CD4-positive, alpha-beta T cell (primary cell): ENCODE measurements around the gene DSG1. TPM values are rescaled to one million over a fixed set of nuclear protein-coding genes. Genes with fewer than 3 reads are reported as not detected.

Experiments
- ATAC-seq: fragments of 200-7000 bp; cut with Tn5 transposase; one replicate; pipeline ENCODE4 v1.10.0; 2022; ENCODE audit warnings: mild to moderate bottlenecking; ENCODE audit not compliant: poor library complexity
- CTCF ChIA-PET: fragments of 350-600 bp; sonication (Branson Sonifier 250); formaldehyde crosslinking; loops from one replicate; lab custom pipeline; 2021; ENCODE audit warnings: antibody characterized with exemption, inconsistent platforms; lab: Charles Lee
- POLR2A ChIA-PET: fragments of 350-600 bp; sonication (Branson Sonifier 250); formaldehyde crosslinking; loops from one replicate; lab custom pipeline; 2021; ENCODE audit warnings: antibody characterized with exemption, inconsistent platforms; lab: Charles Lee
- DNase-seq, 14 experiments: peaks; one replicate each; pipeline ENCODE4 v3.0.0-alpha.2; 2013 to 2020; ENCODE audit warnings: mixed read lengths in 2 of 14
- H3K27ac ChIP-seq, 2 donors: one replicate each; pipeline versions ENCODE4 v1.5.1 to v1.7.0; 2013; ENCODE audit warnings: low read length in 2 of 2, low read depth in 1 of 2, mild to moderate bottlenecking in 1 of 2
- H3K27me3 ChIP-seq, 2 experiments: 1 replicate in 1 of 2; 2 replicates in 1 of 2; pipeline versions ENCODE4 v1.6.1 to v1.7.0; 2013; ENCODE audit warnings: low read length in 2 of 2, control low read depth in 1 of 2, mild to moderate bottlenecking in 1 of 2, moderate library complexity in 1 of 2; ENCODE audit not compliant: insufficient read depth in 2 of 2, control insufficient read depth in 1 of 2
- H3K36me3 ChIP-seq: one replicate; pipeline ENCODE4 v1.6.1; 2013; ENCODE audit warnings: low read length, control low read depth; ENCODE audit not compliant: insufficient read depth
- H3K4me1 ChIP-seq: one replicate; pipeline ENCODE4 v1.6.1; 2013; ENCODE audit warnings: low read length, control low read depth; ENCODE audit not compliant: insufficient read depth
- H3K4me3 ChIP-seq: one replicate; pipeline ENCODE4 v1.5.1; 2013; ENCODE audit warnings: mild to moderate bottlenecking, low read length, moderate library complexity
- H3K9me3 ChIP-seq, 2 experiments: 1 replicate in 1 of 2; 2 replicates in 1 of 2; pipeline versions ENCODE4 v1.6.1 to v1.7.0; 2013; ENCODE audit warnings: low read length in 2 of 2, mild to moderate bottlenecking in 2 of 2, control low read depth in 1 of 2, moderate library complexity in 1 of 2; ENCODE audit not compliant: control insufficient read depth in 1 of 2, insufficient read depth in 1 of 2
- H3K27ac Mint-ChIP-seq: one replicate; pipeline ENCODE4 v1.8.0; 2020; ENCODE audit warnings: mixed read lengths
- H3K27me3 Mint-ChIP-seq: one replicate; pipeline ENCODE4 v1.8.0; 2021; ENCODE audit warnings: mixed read lengths
- H3K36me3 Mint-ChIP-seq: one replicate; pipeline ENCODE4 v1.8.0; 2021; ENCODE audit warnings: low read depth, mixed read lengths
- H3K4me1 Mint-ChIP-seq: one replicate; pipeline ENCODE4 v1.8.0; 2021; ENCODE audit warnings: low read depth, mixed read lengths
- H3K4me3 Mint-ChIP-seq: one replicate; pipeline ENCODE4 v1.8.0; 2020; ENCODE audit warnings: mild to moderate bottlenecking, mixed read lengths
- H3K9me3 Mint-ChIP-seq: one replicate; pipeline ENCODE4 v1.8.0; 2020; ENCODE audit warnings: mixed read lengths
- intact Hi-C, 2 experiments: fragments of 100-400 bp; cut with DNase I in 1 of 2; cut with micrococcal nuclease in 1 of 2; formaldehyde crosslinking; loops; one replicate each; pipeline versions ENCODE4 v1.15.1 to v1.9.0; 2023 to 2025; cut with DNase I, micrococcal nuclease
- total RNA-seq, 174 experiments: library from RNA in 2 of 174; stranded (reverse) in 2 of 174; gene quantifications; one replicate each; pipeline ENCODE4 v1.2.3 and lab custom pipeline; 2021 to 2026
- TF ChIP-seq, protein P1 (sequence below): fragments of 200-600 bp; IDR thresholded peaks from one replicate; pipeline ENCODE4 v1.8.0; 2022; ENCODE audit warnings: antibody characterized with exemption, mild to moderate bottlenecking

DSG1 gene
- total RNA-seq, 2 experiments from 2014 or later: not detected

DNA sequence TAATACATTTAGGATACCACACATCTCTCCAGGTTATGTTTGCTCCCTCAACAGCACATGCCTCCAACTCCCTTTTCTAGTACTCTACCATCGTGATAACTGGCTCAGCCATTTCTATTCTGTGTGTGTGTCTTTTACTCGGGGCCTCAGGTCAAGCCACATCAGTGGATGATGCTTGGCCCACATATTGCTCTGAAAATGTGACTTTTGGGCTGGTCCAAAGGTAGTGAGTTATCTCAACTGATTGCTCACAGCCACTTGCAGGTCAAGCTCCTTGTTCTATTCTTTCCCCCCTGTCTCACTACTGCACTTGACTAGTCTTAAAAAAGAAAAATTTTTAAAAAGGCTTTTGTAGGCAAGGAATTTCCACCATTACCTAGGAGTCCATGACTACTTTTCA is 64.1 kb downstream of the DSG1 start:
- no peaks in the 10 kb centered on the region for H3K9me3 Mint-ChIP-seq
- no peak overlapping the region for H3K4me3 Mint-ChIP-seq
- no peak overlapping the region for H3K27ac Mint-ChIP-seq
- no peaks in the 10 kb centered on the region for H3K4me1 Mint-ChIP-seq
- ChIA-PET CTCF (no interaction called here), POLR2A (no interaction called here)
- no peak for ATAC-seq
- Histone ChIP-seq H3K27me3 (no peaks in the 10 kb centered on the region), H3K4me3 (no peak overlapping the region), H3K27ac (no peak overlapping the region), H3K9me3 (no peaks in the 10 kb centered on the region), H3K4me1 (no peaks in the 10 kb centered on the region), H3K36me3 (no peaks in the 10 kb centered on the region)
- no peak for DNase-seq
- no peaks in the 10 kb centered on the region for H3K27me3 Mint-ChIP-seq
- TF ChIP-seq, protein P1, sequence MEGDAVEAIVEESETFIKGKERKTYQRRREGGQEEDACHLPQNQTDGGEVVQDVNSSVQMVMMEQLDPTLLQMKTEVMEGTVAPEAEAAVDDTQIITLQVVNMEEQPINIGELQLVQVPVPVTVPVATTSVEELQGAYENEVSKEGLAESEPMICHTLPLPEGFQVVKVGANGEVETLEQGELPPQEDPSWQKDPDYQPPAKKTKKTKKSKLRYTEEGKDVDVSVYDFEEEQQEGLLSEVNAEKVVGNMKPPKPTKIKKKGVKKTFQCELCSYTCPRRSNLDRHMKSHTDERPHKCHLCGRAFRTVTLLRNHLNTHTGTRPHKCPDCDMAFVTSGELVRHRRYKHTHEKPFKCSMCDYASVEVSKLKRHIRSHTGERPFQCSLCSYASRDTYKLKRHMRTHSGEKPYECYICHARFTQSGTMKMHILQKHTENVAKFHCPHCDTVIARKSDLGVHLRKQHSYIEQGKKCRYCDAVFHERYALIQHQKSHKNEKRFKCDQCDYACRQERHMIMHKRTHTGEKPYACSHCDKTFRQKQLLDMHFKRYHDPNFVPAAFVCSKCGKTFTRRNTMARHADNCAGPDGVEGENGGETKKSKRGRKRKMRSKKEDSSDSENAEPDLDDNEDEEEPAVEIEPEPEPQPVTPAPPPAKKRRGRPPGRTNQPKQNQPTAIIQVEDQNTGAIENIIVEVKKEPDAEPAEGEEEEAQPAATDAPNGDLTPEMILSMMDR: no peak
- no peaks in the 10 kb centered on the region for H3K36me3 Mint-ChIP-seq
- intact Hi-C loops: no loop called here

DNA sequence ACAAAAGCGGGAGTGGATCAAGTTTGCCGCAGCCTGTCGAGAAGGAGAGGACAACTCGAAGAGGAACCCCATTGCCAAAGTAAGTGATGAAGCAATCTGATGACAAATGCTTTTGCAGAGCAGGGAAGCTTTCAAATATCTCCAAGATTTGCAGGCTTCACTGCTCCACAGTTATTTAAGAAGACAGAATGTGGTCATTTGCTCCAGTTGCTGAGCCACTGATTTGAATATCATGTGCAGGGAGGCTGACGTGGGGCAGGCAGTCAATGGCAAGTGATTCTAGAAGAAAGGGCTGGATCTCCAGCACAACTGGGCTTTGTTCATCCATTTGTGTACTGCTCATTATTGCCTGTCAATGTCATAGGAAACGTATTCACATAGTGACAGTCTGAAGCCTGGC is 68.8 kb downstream of the DSG1 start:
- ATAC-seq (no peak), DNase-seq (no peak)
- intact Hi-C loops: no loop called here
- no peaks in the 10 kb centered on the region for H3K4me1 ChIP-seq
- H3K36me3 ChIP-seq: no peaks in the 10 kb centered on the region
- H3K4me1 Mint-ChIP-seq: no peaks in the 10 kb centered on the region
- no peak overlapping the region for H3K4me3 Mint-ChIP-seq
- no peaks in the 10 kb centered on the region for H3K27me3 Mint-ChIP-seq
- TF ChIP-seq, protein P1: no peak
- H3K9me3 Mint-ChIP-seq: no peaks in the 10 kb centered on the region
- no peaks in the 10 kb centered on the region for H3K36me3 Mint-ChIP-seq
- no peak overlapping the region for H3K4me3 ChIP-seq
- H3K9me3 ChIP-seq: no peaks in the 10 kb centered on the region
- no peak overlapping the region for H3K27ac Mint-ChIP-seq
- POLR2A ChIA-PET: no interaction called here
- CTCF ChIA-PET: no interaction called here
- H3K27me3 ChIP-seq: no peaks in the 10 kb centered on the region
- H3K27ac ChIP-seq: no peak overlapping the region

DNA sequence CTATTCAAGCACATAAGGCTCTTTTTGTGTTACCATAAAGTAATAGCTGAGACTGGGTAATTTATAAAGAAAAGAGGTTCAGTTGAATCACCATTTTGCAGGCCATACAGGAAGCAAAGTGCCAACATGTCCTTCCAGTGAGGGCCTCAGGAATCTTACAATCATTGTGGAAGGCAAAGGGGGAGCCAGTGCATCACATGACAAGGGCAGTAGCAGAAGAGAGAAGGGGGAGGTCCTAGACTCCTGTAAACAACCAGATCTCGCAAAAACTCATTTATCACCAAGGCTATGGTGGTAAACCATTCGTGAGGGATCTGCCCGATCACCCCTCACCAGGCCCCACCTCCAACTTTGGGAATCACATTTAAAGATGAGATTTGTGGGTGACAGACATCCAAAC is 75.3 kb downstream of the DSG1 start:
- ChIA-PET CTCF (no interaction called here), POLR2A (no interaction called here)
- H3K9me3 Mint-ChIP-seq: peaks cover 2% of the 10 kb centered on the region
- intact Hi-C loops: no loop called here
- Histone ChIP-seq H3K4me3 (no peak overlapping the region), H3K4me1 (no peaks in the 10 kb centered on the region), H3K27me3 (no peaks in the 10 kb centered on the region), H3K9me3 (peaks cover 0 to 7% of the 10 kb centered on the region in 2 experiments), H3K27ac (no peak overlapping the region), H3K36me3 (no peaks in the 10 kb centered on the region)
- no peak overlapping the region for H3K4me3 Mint-ChIP-seq
- TF ChIP-seq, protein P1: no peak
- no peaks in the 10 kb centered on the region for H3K36me3 Mint-ChIP-seq
- DNase-seq (no peak), ATAC-seq (no peak)
- no peaks in the 10 kb centered on the region for H3K27me3 Mint-ChIP-seq
- H3K27ac Mint-ChIP-seq: no peak overlapping the region
- H3K4me1 Mint-ChIP-seq: no peaks in the 10 kb centered on the region
